Measurements from ENCODE around the gene TUBA8. TPM values are rescaled to one million over a fixed set of nuclear protein-coding genes. Genes with fewer than 3 reads are reported as not detected.
"Not testable (repeated sequence)": the region's sequence is repeated elsewhere in the genome, so short reads cannot be mapped to it uniquely, and the experiment has no call there.

TUBA8 gene
- polyA plus RNA-seq, 3 donors = 2.8 to 4.1 (median 2.9) TPM

- no peak for DNase-seq (ENCODE audit: extremely low read depth in 1 of 11, low read depth in 9 of 11, low spot score in 4 of 11)
These were observed 6.0 kb downstream of the TUBA8 start for GRCh38 chr22:18116634-18117033.

GRCh38 chr22:18118345-18118915 is 7.8 kb downstream of the TUBA8 start:
- no peak for DNase-seq (ENCODE audit: extremely low read depth in 1 of 11, low read depth in 9 of 11, low spot score in 4 of 11)

- DNase-seq (ENCODE audit: extremely low read depth in 1 of 11, low read depth in 9 of 11, low spot score in 4 of 11) = no peak
These were observed 9.0 kb downstream of the TUBA8 start for GRCh38 chr22:18119409-18120110.

- DNase-seq (ENCODE audit: extremely low read depth in 1 of 11, low read depth in 9 of 11, low spot score in 4 of 11) = no peak
These were observed 10.2 kb downstream of the TUBA8 start for GRCh38 chr22:18120857-18121256.

GRCh38 chr22:18121506-18121905 is 10.9 kb downstream of the TUBA8 start:
- no peak for DNase-seq (ENCODE audit: extremely low read depth in 1 of 11, low read depth in 9 of 11, low spot score in 4 of 11)

GRCh38 chr22:18121954-18122554 is 11.4 kb downstream of the TUBA8 start:
- DNase-seq (ENCODE audit: extremely low read depth in 1 of 11, low read depth in 9 of 11, low spot score in 4 of 11) = no peak

GRCh38 chr22:18123476-18124025 is 12.9 kb downstream of the TUBA8 start:
- not testable (repeated sequence) for DNase-seq (ENCODE audit: extremely low read depth in 1 of 11, low read depth in 9 of 11, low spot score in 4 of 11)

- no peak for DNase-seq (ENCODE audit: extremely low read depth in 1 of 11, low read depth in 9 of 11, low spot score in 4 of 11)
These were observed 16.0 kb downstream of the TUBA8 start for GRCh38 chr22:18126606-18127005.

GRCh38 chr22:18130018-18130417 is 19.4 kb downstream of the TUBA8 start:
- DNase-seq (ENCODE audit: extremely low read depth in 1 of 11, low read depth in 9 of 11, low spot score in 4 of 11) = no peak

GRCh38 chr22:18130699-18131429 is 20.3 kb downstream of the TUBA8 start:
- DNase-seq (ENCODE audit: extremely low read depth in 1 of 11, low read depth in 9 of 11, low spot score in 4 of 11) = no peak

GRCh38 chr22:18133452-18133851 is 22.8 kb downstream of the TUBA8 start:
- no peak for DNase-seq (ENCODE audit: extremely low read depth in 1 of 11, low read depth in 9 of 11, low spot score in 4 of 11)

GRCh38 chr22:18136563-18137320 is 26.1 kb downstream of the TUBA8 start:
- DNase-seq (ENCODE audit: extremely low read depth in 1 of 11, low read depth in 9 of 11, low spot score in 4 of 11) = no peak

GRCh38 chr22:18141004-18141403 is 30.4 kb downstream of the TUBA8 start:
- not testable (repeated sequence) for DNase-seq (ENCODE audit: extremely low read depth in 1 of 11, low read depth in 9 of 11, low spot score in 4 of 11)

- DNase-seq (ENCODE audit: extremely low read depth in 1 of 11, low read depth in 9 of 11, low spot score in 4 of 11) = no peak
These were observed 33.5 kb downstream of the TUBA8 start for GRCh38 chr22:18144105-18144504.

GRCh38 chr22:18145676-18146388 is 35.2 kb downstream of the TUBA8 start:
- DNase-seq (ENCODE audit: extremely low read depth in 1 of 11, low read depth in 9 of 11, low spot score in 4 of 11) = peak in 1 of 11 donors; percentile 5

GRCh38 chr22:18146389-18146753 is 35.8 kb downstream of the TUBA8 start:
- no peak for DNase-seq (ENCODE audit: extremely low read depth in 1 of 11, low read depth in 9 of 11, low spot score in 4 of 11)

GRCh38 chr22:18147791-18148190 is 37.2 kb downstream of the TUBA8 start:
- DNase-seq (ENCODE audit: extremely low read depth in 1 of 11, low read depth in 9 of 11, low spot score in 4 of 11) = no peak

GRCh38 chr22:18148293-18148965 is 37.8 kb downstream of the TUBA8 start:
- DNase-seq (ENCODE audit: extremely low read depth in 1 of 11, low read depth in 9 of 11, low spot score in 4 of 11) = no peak
